Bronchial epithelial cell (primary cell): ENCODE data around the gene PTPRT. TPM values are rescaled to one million over a fixed set of nuclear protein-coding genes. Genes with fewer than 3 reads are reported as not detected.

Experiments used
- DNase-seq: peaks from one replicate; pipeline ENCODE4 v3.0.0-alpha.2; 2010; ENCODE audit warnings: low read depth
- FAIRE-seq: peaks from 2 replicates; lab custom pipeline; 2011; peaks lifted over from hg19 to GRCh38; lab: Jason Lieb, UNC
- H3K27me3 ChIP-seq: 2 replicates; pipeline ENCODE4 v1.5.1; 2011; ENCODE audit warnings: low read length; ENCODE audit not compliant: control insufficient read depth, insufficient read depth
- H3K36me3 ChIP-seq: 2 replicates; pipeline ENCODE4 v1.5.1; 2011; ENCODE audit warnings: low read length; ENCODE audit not compliant: control insufficient read depth, insufficient read depth
- H3K4me3 ChIP-seq: 2 replicates; pipeline ENCODE4 v1.5.1; 2011; ENCODE audit warnings: mild to moderate bottlenecking, low read depth, low read length, control low read depth
- total RNA-seq: library from RNA; depleted of rRNA; stranded (reverse); fragments of >200 nt; gene quantifications from 2 replicates; pipeline ENCODE4 v1.2.1, GENCODE V29; 2014
- TF ChIP-seq, protein P1 (sequence below): IDR thresholded peaks from 2 replicates; pipeline ENCODE4 v1.5.1; 2011; ENCODE audit warnings: mild to moderate bottlenecking, moderate library complexity, low read length, control low read depth, inconsistent platforms; ENCODE audit not compliant: insufficient read depth, severe bottlenecking

Gene PTPRT
- total RNA-seq, 1 donor from 2014 or later, result not detected

DNA sequence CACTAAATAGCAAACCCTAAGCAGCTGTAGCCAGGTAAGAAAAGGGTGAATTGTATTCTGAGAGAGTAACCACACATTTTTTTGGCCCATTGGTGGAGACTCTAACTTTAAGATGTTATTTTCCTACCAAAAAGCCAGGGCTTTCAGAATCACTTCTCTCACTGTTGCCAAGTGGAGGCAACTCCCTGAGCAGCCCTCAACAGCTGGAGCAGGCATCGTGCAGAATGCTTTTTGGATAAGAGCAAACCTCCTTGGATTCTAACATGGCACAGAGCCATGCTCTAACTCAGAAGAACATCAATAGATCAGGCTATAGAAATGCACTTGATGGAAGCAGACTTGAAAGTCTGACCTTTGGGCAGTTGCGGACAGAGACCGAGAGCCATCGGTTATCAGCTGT lies 849.3 kb downstream of the PTPRT start:
- H3K27me3 ChIP-seq, result no peaks in the 10 kb centered on the region
- no peaks in the 10 kb centered on the region for H3K36me3 ChIP-seq
- H3K4me3 ChIP-seq, result no peak overlapping the region
- no peak for FAIRE-seq
- DNase-seq, result no peak
- TF ChIP-seq, protein P1, sequence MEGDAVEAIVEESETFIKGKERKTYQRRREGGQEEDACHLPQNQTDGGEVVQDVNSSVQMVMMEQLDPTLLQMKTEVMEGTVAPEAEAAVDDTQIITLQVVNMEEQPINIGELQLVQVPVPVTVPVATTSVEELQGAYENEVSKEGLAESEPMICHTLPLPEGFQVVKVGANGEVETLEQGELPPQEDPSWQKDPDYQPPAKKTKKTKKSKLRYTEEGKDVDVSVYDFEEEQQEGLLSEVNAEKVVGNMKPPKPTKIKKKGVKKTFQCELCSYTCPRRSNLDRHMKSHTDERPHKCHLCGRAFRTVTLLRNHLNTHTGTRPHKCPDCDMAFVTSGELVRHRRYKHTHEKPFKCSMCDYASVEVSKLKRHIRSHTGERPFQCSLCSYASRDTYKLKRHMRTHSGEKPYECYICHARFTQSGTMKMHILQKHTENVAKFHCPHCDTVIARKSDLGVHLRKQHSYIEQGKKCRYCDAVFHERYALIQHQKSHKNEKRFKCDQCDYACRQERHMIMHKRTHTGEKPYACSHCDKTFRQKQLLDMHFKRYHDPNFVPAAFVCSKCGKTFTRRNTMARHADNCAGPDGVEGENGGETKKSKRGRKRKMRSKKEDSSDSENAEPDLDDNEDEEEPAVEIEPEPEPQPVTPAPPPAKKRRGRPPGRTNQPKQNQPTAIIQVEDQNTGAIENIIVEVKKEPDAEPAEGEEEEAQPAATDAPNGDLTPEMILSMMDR, result no peak

DNA sequence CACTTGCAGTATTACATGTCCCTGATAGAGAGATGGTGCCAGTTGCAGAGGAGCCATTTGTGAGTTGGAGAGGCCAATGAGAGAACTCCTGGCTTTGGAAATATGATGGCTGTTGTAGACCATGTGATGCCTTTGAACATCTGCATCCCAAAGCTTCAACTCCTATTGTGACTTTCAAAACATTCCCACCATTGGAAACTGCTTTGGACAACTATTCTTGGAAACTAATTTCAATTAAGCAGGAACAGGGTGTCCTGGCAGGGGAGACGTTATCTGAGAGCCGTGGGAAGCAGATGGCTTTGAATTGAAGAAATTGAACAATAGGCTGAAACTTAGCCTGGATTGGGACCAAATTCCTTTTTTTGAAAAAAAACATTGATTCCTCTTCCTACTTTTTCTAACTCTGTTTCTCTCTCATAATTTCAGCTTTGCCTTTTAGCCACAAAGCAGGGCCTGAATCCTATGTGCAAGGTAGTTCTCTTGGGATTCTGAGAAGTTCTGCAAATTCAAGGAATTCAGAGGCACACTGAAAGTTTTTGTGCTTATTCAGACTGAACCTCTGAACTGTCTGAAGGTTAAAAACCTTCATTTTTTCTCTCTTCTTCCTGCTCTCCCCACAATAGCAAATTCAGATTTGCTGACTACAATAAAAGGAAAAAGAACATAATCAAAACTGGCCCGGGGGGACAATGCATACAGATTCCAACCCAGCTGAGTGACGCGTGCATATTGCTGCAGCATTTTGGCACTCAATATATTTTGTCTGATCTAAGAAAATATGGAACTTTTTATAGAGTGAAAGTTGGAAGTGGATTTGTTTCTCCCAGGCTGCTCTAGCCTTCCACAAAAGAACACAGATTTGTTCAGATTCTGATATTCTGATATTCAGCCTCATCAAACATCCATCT lies 851.2 kb downstream of the PTPRT start:
- no peak for FAIRE-seq
- no peak for DNase-seq
- TF ChIP-seq, protein P1, result no peak
- no peak overlapping the region for H3K4me3 ChIP-seq
- H3K36me3 ChIP-seq, result no peaks in the 10 kb centered on the region
- no peaks in the 10 kb centered on the region for H3K27me3 ChIP-seq

DNA sequence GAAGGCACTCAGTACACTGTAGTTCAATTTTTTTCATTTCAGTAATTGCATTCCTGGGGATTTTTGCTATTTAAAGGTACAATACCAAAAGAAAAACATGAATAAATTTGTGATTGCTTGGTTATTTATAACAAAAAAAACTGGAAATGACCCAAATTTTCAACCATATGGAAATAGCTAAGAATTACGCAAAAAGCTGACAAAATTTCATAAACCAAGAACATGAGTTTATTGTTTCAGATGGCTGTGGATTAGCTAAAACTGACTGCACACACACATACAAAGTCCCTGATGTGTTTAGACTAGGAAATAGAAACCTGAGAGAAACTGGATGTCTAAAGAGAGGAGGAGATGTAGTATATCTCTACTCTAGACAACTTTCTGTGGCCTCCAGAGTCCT lies 853.1 kb downstream of the PTPRT start:
- TF ChIP-seq, protein P1, result no peak
- DNase-seq, result no peak
- Histone ChIP-seq H3K27me3 (no peaks in the 10 kb centered on the region), H3K4me3 (no peak overlapping the region), H3K36me3 (no peaks in the 10 kb centered on the region)
- no peak for FAIRE-seq

DNA sequence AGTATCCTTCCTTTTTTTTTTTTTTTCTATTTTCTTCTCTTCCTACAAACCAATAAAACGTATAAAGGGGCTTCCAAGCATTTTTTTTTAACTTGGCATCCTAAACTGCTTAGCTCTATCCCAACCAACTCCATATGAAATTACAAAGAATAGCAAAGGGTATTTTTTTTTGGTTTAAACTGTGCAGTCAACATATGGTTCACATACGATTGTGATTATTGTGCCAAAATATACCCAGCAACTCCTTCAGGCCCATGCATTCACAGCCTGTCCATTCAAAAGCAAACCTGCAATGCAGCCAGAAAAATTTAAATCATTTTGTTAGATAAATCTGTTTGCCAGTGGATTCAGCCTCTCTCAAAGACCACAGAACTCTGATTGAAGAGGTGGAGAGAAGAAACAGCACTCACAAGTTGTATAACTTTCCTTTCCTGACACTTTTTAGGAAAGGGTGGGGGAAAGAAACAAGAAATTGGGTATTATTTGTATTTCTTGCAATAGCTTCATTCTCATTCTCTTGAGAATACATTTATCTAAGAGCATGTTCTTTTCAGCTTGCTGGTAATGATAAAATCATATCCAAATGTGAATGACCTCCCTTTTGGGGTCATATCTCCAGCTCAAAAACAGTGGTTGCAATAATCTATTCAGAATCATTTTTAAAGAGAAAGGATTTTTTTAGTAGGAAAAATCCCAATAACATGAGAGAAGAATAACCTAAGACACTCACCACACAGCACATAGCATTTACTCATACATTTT lies 870.3 kb downstream of the PTPRT start:
- DNase-seq (no peak), FAIRE-seq (no peak)
- TF ChIP-seq, protein P1, result no peak
- H3K4me3 ChIP-seq, result no peak overlapping the region
- H3K36me3 ChIP-seq, result no peaks in the 10 kb centered on the region
- H3K27me3 ChIP-seq, result no peaks in the 10 kb centered on the region

DNA sequence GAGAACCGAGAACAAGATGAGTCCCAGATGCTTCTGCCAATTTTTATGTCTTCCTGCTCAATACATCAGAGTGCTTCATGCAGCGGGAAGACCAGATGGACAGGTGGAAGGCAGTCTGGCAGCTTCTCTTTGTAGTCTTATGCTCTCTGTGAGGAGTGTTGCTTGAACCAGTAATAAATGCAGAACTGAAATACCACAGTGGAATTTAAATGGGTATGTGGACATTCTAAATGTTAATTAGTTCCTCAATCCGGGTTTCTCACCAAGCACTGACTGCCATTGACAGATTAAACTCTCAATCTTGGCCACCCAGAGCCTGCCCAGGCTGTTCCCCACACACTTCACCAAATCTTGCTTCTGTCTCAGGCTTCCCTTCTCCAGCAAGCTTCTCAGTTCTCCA lies 876.0 kb downstream of the PTPRT start:
- no peaks in the 10 kb centered on the region for H3K27me3 ChIP-seq
- H3K4me3 ChIP-seq, result no peak overlapping the region
- FAIRE-seq (peak; percentile 58), DNase-seq (no peak)
- H3K36me3 ChIP-seq, result no peaks in the 10 kb centered on the region
- TF ChIP-seq, protein P1, result no peak
